ENCODE measurements around the gene STK38. TPM values are rescaled to one million over a fixed set of nuclear protein-coding genes. Genes with fewer than 3 reads are reported as not detected.

Gene STK38
- total and polyA plus RNA-seq, 2 of the 8 experiments (the other 6 are each of a cell fraction or from before 2014, with no cell fraction given): 8.1 to 19.8 TPM

- Histone ChIP-seq H2BK15ac (ENCODE audit: low read length) (no peak overlapping the region), H4K5ac (ENCODE audit: insufficient read length, low read depth, low read length) (no peak overlapping the region), H3K23me2 (ENCODE audit: low read depth, low read length) (no peaks in the 10 kb centered on the region), H4K8ac (ENCODE audit: extremely low read depth, insufficient read depth, low read length) (no peak overlapping the region), H3K56ac (replicated peaks; ENCODE audit: insufficient read length, low read depth, low read length) (no peak overlapping the region), H3K79me1 (ENCODE audit: low read depth, low read length) (no peaks in the 10 kb centered on the region), H2BK12ac (ENCODE audit: low read depth, low read length) (no peak overlapping the region), H2AK5ac (ENCODE audit: low read depth, low read length) (no peak overlapping the region), H3K4me3 (ENCODE audit: extremely low read depth in 1 of 4, insufficient read depth in 2 of 4, low read depth in 3 of 4, low read length in 4 of 4) (no peak overlapping the region), H3K9me3 (ENCODE audit: insufficient read depth in 2 of 2, low read depth in 1 of 2, low read length in 1 of 2) (no peaks in the 10 kb centered on the region), H2BK120ac (replicated peaks; ENCODE audit: low read depth, low read length) (no peak overlapping the region), H4K91ac (replicated peaks; ENCODE audit: insufficient read length, low read length) (no peak overlapping the region), H2BK5ac (ENCODE audit: low read depth, low read length) (no peak overlapping the region), H3K27me3 (replicated peaks in 1 of 4; ENCODE audit: control insufficient read depth in 3 of 4, extremely low read depth in 1 of 4, insufficient read depth in 3 of 4, low read length in 3 of 4) (no peaks in the 10 kb centered on the region), H3K4ac (replicated peaks; ENCODE audit: insufficient read length, low read depth, low read length) (no peak overlapping the region), H2BK20ac (ENCODE audit: low read length) (no peak overlapping the region), H3K4me1 (replicated peaks in 1 of 4; ENCODE audit: control insufficient read depth in 3 of 4, insufficient read depth in 4 of 4, low read length in 3 of 4) (peaks cover 0 to 7% (median 3%) of the 10 kb centered on the region in 4 experiments; a peak in 2 of 7 replicates), H4K20me1 (replicated peaks in 1 of 2; ENCODE audit: control insufficient read depth in 1 of 2, insufficient read depth in 2 of 2, low read length in 2 of 2) (no peaks in the 10 kb centered on the region), H3K36me3 (ENCODE audit: control insufficient read depth in 2 of 4, insufficient read depth in 4 of 4, low read length in 3 of 4) (peaks cover 0 to 29% (median 17%) of the 10 kb centered on the region in 4 experiments; a peak in 6 of 8 replicates), H3K4me2 (ENCODE audit: insufficient read depth in 1 of 2, low read depth in 2 of 2, low read length in 2 of 2) (no peak overlapping the region), H3K23ac (ENCODE audit: insufficient read length) (no peak overlapping the region), H3K14ac (ENCODE audit: insufficient read length) (no peak overlapping the region), H2AFZ (ENCODE audit: low read length) (no peak overlapping the region), H3K18ac (ENCODE audit: extremely low read depth, low read length) (no peak overlapping the region), H3K27ac (ENCODE audit: low read depth, low read length) (no peak overlapping the region), H3K79me2 (ENCODE audit: control insufficient read depth in 1 of 2, insufficient read depth in 2 of 2, low read length in 2 of 2) (no peaks in the 10 kb centered on the region), H3K9ac (replicated peaks in 1 of 4; ENCODE audit: extremely low read depth in 1 of 4, low read depth in 3 of 4, low read length in 3 of 4) (no peak overlapping the region)
- no peak for DNase-seq (ENCODE audit: low read depth in 1 of 2, low spot score in 2 of 2)
- 94% methylated on average over 5 of the region's 5 CpGs; no CpG with 5 or more reads in 1 of the 2 experiments for WGBS, 2 experiments (ENCODE audit: extremely low coverage in 1 of 2, insufficient coverage in 1 of 2, insufficient read length in 1 of 2, insufficient replicate concordance in 2 of 2, low coverage in 1 of 2, low lambda C conversion rate in 2 of 2, missing lambda C conversion rate in 1 of 2)
- POLR2A ChIA-PET (ENCODE audit: partially characterized antibody): no interaction called here
- no peak for TF ChIP-seq CREB1 (IDR thresholded peaks at IDR 0.05)
- TF ChIP-seq EZH2 (IDR thresholded peaks at IDR 0.05; ENCODE audit: low read depth, low read length, severe bottlenecking): no peak
- TF ChIP-seq CBX5 (IDR thresholded peaks at IDR 0.05; ENCODE audit: low read depth, low read length): no peak
- no peak for TF ChIP-seq POLR2A (IDR thresholded peaks at IDR 0.05; ENCODE audit: control extremely low read depth in 1 of 2, low read depth in 2 of 2, low read length in 2 of 2)
- no peak for TF ChIP-seq CHD1 (IDR thresholded peaks at IDR 0.05; ENCODE audit: low read depth, low read length)
- no peak for TF ChIP-seq FOSL1 (IDR thresholded peaks at IDR 0.05; ENCODE audit: insufficient read depth, low read depth, low read length)
- TF ChIP-seq SIN3A (conservative IDR thresholded peaks at IDR 0.05 in 1 of 2, IDR thresholded peaks at IDR 0.05 in 1 of 2; ENCODE audit: low read depth in 1 of 2, low read length in 2 of 2): no peak
- TF ChIP-seq GTF2F1 (IDR thresholded peaks at IDR 0.05; ENCODE audit: borderline replicate concordance, low read depth, low read length): no peak
- TF ChIP-seq YY1 (IDR thresholded peaks at IDR 0.05; ENCODE audit: low read depth, low read length): no peak
- no peak for TF ChIP-seq POU5F1 (IDR thresholded peaks at IDR 0.05; ENCODE audit: low read depth, low read length)
- no peak for TF ChIP-seq CTCF (IDR thresholded peaks at IDR 0.05; ENCODE audit: control extremely low read depth in 1 of 3, insufficient read depth in 1 of 3, low read depth in 1 of 3, low read length in 3 of 3)
- FAIRE-seq: no peak
- CTCF ChIA-PET (ENCODE audit: partially characterized antibody): interaction anchor here (0.9 to 1.1 kb wide), 2 partner anchors 13 to 72 kb away, joined by 3 read pairs; no protein-coding TSS in a partner anchor
These were observed 52.2 kb downstream of the STK38 start for GRCh38 chr6:36495086-36495485.

Data from H1 (cell line).